ENCODE data around the gene ZNF423.

DNA sequence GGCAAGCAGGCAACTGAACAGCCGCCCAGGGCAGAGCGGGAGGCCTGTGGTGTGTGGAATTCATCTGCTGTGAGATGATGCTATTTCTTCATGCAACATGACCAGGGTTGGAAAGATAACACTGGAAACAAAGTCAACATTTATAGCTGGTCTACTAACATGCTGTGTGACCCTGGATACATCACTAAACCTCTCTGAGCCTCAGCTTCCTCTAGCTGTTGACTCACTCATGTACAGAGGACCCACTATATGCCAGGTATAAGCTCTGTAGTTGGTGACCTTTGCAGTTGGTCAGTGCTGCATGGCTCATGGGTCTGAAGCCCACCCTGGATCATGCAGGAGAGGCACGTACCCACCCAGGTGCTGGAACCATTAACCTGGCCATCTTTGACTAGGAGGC is 180.9 kb downstream of the ZNF423 start:
- TF ChIP-seq POLR2A (IDR thresholded peaks at IDR 0.05) = no peak
- TF ChIP-seq, protein P1, sequence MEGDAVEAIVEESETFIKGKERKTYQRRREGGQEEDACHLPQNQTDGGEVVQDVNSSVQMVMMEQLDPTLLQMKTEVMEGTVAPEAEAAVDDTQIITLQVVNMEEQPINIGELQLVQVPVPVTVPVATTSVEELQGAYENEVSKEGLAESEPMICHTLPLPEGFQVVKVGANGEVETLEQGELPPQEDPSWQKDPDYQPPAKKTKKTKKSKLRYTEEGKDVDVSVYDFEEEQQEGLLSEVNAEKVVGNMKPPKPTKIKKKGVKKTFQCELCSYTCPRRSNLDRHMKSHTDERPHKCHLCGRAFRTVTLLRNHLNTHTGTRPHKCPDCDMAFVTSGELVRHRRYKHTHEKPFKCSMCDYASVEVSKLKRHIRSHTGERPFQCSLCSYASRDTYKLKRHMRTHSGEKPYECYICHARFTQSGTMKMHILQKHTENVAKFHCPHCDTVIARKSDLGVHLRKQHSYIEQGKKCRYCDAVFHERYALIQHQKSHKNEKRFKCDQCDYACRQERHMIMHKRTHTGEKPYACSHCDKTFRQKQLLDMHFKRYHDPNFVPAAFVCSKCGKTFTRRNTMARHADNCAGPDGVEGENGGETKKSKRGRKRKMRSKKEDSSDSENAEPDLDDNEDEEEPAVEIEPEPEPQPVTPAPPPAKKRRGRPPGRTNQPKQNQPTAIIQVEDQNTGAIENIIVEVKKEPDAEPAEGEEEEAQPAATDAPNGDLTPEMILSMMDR (IDR thresholded peaks at IDR 0.05) = no peak
- no peak for TF ChIP-seq EP300 (IDR thresholded peaks at IDR 0.05)
